ENCODE results near the gene CACNA1B.

DNA sequence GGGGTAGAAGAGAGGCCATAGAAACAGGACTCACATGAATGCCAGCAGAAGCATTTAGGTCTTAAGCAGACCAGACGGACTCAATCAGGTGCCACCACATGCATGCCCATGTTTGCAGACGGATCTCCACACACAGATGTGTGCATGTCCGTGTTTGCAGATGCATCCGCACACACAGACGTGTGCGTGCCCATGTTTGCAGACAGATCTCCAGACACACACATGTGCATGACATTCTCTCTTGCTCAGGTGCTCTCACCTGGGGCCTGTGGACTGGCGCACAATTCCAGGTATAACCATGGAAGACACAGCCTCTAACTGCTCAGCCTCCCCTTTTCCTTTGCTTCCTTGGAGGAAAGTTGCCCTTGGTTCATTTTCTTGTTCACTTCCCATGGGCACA, 148.3 kb downstream of the CACNA1B start:
- TF ChIP-seq, protein P1, sequence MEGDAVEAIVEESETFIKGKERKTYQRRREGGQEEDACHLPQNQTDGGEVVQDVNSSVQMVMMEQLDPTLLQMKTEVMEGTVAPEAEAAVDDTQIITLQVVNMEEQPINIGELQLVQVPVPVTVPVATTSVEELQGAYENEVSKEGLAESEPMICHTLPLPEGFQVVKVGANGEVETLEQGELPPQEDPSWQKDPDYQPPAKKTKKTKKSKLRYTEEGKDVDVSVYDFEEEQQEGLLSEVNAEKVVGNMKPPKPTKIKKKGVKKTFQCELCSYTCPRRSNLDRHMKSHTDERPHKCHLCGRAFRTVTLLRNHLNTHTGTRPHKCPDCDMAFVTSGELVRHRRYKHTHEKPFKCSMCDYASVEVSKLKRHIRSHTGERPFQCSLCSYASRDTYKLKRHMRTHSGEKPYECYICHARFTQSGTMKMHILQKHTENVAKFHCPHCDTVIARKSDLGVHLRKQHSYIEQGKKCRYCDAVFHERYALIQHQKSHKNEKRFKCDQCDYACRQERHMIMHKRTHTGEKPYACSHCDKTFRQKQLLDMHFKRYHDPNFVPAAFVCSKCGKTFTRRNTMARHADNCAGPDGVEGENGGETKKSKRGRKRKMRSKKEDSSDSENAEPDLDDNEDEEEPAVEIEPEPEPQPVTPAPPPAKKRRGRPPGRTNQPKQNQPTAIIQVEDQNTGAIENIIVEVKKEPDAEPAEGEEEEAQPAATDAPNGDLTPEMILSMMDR (IDR thresholded peaks at IDR 0.05), result no peak
- no peak for TF ChIP-seq POLR2A (IDR thresholded peaks at IDR 0.05)
- no peak for TF ChIP-seq EP300 (IDR thresholded peaks at IDR 0.05)
- TF ChIP-seq POLR2AphosphoS5 (IDR thresholded peaks at IDR 0.05), result no peak
